Stimulated activated CD4-positive, alpha-beta T cell treated with anti-CD3 and anti-CD28 coated beads, Interleukin-15, amount 100 ng/mL, for 1 hour (primary cell): ENCODE measurements around the gene THAP10.

Source experiments
- DNase-seq, 2 donors: peaks; one replicate each; pipeline ENCODE4 v3.0.0-alpha.2; 2020; ENCODE audit warnings: low read depth in 1 of 2, low spot score in 1 of 2

Gene THAP10

DNA sequence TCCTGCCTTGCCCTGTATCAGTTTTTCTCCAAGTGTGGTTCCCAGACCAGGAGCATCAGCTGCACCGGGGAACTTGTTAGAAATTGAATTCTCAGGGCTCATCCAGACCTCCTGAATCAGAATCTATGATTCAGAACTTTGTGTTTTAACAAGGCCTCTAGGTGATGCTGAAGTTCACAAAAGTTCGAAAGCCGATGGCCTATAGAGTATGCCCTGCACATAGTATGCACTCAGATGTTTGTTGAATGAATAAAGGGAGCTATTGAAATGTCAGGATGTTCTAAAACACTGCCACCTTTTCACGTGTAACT is 37.6 kb downstream of the THAP10 start:
- no peak for DNase-seq

DNA sequence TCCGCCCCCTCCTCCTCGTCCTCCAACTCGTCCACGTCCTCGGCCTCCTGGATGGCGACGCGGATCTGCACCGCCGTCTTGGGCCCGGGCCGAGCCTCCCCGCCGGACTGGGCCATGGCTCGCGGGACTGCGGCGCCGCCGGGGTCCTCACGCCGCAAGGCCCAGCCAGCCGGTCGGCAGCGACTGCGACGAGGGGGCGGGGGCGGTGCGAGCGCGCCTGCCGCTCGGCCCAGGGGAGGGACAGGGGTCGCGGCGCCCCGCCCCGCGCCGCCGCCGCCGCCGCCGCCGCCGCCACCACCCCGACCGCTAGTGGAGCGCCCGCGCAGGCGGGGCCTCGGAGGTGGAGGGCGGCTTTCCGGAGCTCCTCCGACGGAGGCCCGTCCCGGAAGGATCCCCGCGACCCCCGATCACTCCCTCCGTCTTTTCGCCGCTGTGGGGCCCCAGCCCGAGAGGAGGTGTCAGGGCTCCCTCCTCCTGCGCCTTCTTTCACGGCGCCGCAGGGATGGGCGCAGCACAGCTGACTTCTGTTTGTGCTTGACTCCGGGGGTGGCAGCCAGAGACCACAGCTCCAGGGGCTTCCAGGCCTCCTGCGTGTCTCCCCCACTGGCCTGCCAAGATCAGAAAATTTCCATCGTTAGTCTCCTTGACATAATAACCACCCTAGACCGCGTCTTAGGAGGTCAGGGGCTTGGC is 38.1 kb downstream of the THAP10 start, which contains the start of gene LARP6:
Gene LARP6, minus strand, starts transcription at position 185 of the 693 bp plus-strand sequence. Its CDS starts 69 bp downstream, at position 116.
- peak in 1 of 2 donors; percentile 30 for DNase-seq

- DNase-seq = peak in 1 of 2 donors; percentile 3
Measured at GRCh38 chr15:70853318-70853972, 38.8 kb downstream of the THAP10 start.

GRCh38 chr15:70852501-70853317 is 39.5 kb downstream of the THAP10 start:
- DNase-seq = no peak

DNA sequence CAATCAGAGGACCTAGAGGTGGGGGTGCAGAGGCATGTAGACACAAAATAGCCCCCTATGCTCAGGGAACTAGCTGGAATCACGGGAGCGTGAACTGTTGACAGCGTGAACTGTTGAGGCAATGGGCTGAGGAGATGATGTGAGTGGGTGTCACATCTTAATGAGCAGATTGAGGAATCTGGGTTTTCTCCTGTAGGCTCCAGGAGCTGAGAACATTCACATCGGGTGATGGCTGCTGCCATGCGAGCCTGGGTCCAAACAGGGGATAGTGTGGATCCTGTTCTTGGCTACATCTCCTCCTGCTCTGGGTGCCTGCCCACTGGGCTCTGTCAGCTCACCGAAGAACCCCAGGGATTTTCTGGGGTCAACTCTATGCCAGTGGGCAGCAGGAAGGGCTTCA is 40.3 kb downstream of the THAP10 start:
- DNase-seq = no peak

DNA sequence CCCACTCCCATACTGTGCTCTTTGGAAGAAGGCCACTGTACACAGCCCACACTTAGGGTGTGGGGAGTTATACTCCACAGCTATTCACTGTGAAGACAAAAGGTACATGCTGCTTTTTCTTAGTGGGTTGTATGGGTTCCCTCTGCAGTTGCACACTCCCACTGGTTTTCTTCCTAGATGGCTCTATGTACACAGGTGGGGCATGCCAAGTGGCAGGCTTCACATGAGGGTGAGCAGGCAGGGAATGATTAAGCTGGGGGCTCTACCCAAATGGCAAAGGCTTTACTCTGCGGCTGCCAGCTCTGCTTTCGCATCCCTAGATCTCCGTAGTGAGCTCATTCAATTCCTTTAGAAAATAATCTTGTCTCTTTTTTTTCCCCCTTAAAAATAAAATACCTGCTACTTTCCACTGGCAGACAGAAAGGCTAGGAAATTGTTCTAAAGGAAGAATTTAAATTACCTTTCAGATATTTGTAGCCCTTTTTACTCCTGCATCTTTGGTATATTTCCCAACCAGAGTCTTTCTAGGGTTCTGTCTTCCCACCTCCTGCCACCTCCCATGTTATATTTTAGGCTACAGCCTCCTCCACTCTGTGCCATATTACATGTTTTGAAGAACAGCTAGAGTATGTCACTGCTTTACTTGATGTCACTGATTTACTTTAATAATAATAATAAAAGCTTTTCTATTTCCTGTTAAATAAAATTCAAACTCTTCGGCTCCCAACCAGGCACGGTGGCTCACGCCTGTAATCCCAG is 46.5 kb downstream of the THAP10 start:
- no peak for DNase-seq

GRCh38 chr15:70837476-70837875 is 54.8 kb downstream of the THAP10 start:
- DNase-seq = no peak

DNA sequence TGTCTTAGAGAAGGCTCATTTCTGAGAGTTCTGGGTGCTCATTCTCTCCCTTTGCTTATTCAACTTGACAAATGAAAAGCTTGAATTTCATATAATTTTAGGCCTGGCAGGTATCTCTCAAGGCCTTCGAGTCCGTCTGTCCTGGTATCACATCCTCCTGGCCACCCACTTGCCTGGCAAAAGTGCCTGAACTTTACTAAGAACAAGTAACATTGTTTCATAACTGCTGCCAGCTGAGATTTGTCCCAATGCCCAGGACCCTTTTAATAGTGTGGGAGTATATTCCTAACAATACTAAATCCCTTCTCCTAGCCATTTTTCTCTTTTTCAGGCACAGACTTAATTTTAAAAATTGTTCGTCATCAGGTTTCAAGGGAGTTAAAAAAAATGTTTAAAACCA is 56.4 kb downstream of the THAP10 start:
- no peak for DNase-seq

- no peak for DNase-seq
Measured at GRCh38 chr15:70835415-70835814, 56.8 kb downstream of the THAP10 start.

DNA sequence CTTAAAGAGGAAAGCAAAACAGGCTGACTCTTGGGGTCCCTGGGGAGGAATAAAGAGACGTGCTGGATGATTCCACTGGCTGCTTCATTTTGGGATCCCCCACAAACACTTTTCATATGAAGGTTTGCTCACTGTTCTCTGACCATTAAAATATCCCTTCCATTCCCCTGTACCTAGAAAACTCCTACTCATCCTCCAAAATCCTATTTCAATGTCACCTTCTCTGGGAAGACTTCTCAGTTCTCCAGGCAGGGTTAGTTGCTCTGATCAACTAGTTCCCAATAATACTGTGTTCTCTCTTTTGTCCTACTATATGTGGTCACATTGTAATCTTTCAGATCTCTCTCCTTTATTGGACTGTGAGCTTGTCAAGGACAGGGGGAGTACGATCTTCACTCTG is 57.2 kb downstream of the THAP10 start:
- no peak for DNase-seq

DNA sequence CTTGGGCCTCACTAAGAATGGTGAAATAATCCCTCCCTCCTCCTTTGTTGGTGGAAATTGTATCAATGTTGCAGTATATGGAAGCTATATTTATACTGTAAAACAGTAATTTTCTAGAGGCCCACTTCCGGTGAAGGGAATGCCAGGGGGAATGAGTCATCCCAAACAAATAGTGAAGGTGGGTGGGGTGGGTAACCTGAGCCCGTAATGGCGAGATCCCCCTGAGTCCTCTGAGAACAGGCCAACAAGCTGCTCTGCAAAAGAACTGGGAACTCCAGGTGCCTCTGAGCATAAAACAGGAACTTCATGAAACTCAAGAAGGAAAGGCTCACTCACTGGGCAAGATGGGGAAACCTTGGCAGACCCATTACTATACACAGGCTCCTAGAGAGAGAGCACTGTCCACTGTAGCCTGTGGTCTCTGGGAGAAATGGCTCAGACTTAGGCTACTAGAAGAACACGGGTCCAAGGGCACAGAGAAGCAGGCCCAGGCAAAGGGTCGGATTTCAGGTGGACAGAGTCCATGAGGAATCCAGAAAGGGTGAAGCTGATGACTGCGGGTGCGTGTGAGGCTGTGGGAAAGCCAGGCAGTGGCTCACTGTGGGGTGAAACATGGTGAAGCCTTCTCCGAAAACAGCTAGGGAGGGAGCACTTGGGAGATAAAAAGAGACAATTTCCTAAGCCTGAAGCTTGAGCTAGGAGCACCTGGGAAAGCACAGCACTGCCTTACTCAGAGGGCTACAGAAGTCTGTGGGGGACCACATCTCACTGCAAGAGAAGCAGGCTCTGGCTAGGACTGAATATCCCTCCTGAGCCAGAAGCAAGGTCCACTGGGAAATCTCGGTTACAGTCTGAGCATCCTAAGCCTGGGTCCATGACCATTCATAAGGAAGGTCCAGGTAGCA is 58.1 kb downstream of the THAP10 start:
- no peak for DNase-seq

- no peak for DNase-seq
Measured at GRCh38 chr15:70833422-70833821, 58.8 kb downstream of the THAP10 start.

- no peak for DNase-seq
Measured at GRCh38 chr15:70832176-70832575, 60.1 kb downstream of the THAP10 start.
